B cell (primary cell): ENCODE results near the gene ZNF607.

Experiments used
- EZH2 ChIP-seq: IDR thresholded peaks from 2 replicates; pipeline ENCODE4 v1.6.1; 2012; ENCODE audit warnings: borderline replicate concordance, low read depth, mild to moderate bottlenecking, moderate library complexity, low read length; ENCODE audit not compliant: insufficient read depth, poor library complexity, severe bottlenecking
- TF ChIP-seq, protein P1 (sequence below): fragments of 200-600 bp; IDR thresholded peaks from one replicate; pipeline ENCODE4 v1.8.0; 2022; ENCODE audit warnings: antibody characterized with exemption, mild to moderate bottlenecking

GRCh38 chr19:37669450-37669914, 50.1 kb downstream of the ZNF607 start:
- no peak for TF ChIP-seq EZH2
- TF ChIP-seq, protein P1, sequence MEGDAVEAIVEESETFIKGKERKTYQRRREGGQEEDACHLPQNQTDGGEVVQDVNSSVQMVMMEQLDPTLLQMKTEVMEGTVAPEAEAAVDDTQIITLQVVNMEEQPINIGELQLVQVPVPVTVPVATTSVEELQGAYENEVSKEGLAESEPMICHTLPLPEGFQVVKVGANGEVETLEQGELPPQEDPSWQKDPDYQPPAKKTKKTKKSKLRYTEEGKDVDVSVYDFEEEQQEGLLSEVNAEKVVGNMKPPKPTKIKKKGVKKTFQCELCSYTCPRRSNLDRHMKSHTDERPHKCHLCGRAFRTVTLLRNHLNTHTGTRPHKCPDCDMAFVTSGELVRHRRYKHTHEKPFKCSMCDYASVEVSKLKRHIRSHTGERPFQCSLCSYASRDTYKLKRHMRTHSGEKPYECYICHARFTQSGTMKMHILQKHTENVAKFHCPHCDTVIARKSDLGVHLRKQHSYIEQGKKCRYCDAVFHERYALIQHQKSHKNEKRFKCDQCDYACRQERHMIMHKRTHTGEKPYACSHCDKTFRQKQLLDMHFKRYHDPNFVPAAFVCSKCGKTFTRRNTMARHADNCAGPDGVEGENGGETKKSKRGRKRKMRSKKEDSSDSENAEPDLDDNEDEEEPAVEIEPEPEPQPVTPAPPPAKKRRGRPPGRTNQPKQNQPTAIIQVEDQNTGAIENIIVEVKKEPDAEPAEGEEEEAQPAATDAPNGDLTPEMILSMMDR, result no peak
